HG03460 (cell line): ENCODE measurements around the gene TREM1.
"Not testable (repeated sequence)": the region's sequence is repeated elsewhere in the genome, so short reads cannot be mapped to it uniquely, and the experiment has no call there.

Experiments used
- ATAC-seq: cut with Tn5 transposase; IDR thresholded peaks from one replicate; pipeline ENCODE4 v1.9.1; 2021; ENCODE audit not compliant: unreplicated experiment

TREM1 gene

DNA sequence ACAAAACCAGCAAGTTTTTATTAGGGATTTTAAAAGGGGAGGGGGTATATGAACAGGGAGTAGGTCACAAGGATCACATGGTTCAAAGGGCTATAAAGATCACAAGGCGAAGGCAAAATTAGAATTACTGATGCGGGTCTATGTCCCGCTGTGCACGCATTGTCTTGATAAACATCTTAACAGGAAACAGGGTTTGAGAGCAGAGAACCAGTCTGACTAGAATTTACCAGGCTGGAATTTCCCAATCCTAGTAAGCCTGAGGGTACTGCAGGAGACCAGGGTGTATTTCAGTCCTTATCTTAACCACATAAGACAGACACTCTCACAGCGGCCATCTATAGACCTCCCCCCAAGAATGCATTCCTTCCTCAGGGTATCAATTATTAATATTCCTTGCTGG is 10.8 kb upstream of the TREM1 start:
- ATAC-seq = not testable (repeated sequence)

DNA sequence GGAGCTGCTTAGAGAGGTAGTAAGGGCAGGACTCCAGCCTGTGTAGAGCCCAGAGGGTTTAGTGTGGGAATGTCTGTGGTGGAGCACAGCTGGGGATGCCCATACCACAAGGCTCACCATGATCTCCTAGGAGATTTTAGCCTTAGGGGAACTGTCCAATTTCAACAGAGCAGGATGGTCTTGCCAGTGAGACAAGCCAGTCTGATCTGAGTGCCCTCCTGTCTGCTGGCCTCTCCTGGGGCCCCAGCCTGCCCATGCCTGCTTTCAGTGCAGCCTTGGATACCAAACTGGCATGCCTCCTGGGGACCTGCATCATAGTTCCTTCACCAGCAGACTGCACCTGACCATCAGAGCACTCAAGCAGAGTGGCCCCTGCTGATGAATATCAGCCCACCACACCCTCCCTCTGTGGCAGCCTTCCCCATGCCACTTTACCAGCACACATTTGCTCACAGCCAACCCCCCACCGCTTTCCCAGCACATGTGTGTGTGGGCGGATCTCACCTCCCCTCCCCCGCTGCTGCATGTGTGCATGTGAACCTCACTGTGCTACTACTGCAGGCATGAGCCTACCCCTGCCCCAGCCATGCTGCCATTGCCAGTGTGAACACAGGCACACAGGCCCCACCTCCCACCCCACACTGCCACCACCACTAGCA is 7.9 kb upstream of the TREM1 start:
- no peak for ATAC-seq

DNA sequence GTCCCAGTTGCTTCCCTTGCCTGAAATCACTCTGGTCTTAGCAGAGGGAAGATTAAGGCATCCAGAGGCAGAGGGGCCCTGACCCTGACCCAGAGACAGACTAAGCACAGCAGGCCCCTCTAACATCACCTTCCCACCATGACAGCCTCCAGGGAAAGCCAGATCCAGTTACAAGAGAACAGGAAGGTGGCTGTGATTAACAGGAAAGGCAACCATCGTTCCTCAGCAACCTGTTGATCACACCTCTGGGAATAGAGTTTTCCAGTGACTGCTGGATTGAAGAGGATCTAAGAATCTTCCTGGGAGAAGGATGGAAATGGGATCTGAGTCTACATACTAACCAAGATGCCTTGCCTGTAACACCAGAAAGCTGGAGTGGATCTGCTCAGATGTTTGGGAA is 5.2 kb upstream of the TREM1 start:
- no peak for ATAC-seq

DNA sequence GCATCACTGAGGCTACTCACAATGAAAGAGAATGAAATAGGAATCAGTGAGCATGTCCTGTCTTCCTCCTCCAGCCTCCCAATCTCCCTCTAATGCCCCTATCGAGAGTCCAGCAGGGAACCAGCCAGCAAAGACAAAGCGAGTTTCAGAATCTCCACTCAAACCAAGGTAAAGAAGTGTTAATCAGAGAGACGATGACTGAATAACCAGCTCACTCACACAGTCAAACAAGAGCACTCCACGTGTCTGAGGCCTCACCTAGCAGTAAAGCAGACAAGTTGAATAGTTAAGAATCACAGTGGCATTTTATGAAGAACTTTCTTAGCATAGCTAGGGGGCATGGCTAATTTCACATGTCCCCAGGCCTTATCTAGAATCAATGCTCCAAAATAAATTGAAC is 3.3 kb upstream of the TREM1 start:
- ATAC-seq = no peak

DNA sequence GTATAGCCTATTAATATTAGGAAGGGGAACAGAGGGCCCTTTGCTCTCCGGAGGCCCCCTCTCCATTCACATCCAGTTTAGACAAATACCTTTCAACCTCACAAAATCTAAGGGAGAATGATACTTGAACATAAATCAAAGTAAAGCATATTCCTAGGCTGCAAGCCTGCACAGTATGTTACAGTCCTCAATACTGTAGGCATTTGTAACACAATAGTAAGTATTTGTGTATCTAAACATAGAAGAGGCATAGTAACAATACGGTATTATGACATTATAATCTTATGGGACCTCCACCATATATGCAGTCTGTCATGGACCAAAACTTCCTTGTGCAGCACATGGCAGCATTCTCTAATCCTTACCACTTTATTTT is 2.3 kb upstream of the TREM1 start:
- ATAC-seq = no peak

DNA sequence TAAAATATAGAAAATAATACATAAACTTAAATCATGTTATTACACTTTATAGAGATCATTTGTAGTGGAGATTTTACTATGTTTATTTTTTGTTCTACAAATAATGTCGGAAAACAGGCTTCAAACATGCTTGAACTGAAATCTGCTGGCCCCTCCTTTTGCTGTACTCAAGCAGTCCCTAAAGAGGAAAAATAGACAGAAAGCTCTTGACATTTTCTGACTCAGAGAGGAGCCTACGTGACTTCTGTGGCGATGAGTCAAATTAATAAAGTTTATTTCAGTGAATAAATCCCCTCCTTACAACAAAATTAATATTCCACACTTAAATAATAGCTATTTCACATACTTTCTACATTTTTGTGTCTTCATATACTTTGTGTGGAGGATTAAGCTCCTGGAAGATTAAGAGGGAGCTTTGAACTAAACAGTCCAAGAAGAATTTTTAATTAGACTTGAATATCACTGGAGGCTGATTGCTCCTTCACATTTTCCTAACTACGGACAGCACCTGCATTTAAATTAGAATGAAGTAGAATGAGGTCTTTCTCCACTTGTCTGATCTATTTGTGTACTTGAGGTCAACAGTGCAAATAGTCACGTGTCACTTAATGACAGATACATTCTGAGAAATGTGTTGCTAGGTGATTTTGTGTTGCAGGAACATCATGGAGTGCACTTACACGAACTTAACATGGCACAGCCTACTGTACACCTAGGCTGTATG is 1.7 kb upstream of the TREM1 start:
- ATAC-seq = no peak

DNA sequence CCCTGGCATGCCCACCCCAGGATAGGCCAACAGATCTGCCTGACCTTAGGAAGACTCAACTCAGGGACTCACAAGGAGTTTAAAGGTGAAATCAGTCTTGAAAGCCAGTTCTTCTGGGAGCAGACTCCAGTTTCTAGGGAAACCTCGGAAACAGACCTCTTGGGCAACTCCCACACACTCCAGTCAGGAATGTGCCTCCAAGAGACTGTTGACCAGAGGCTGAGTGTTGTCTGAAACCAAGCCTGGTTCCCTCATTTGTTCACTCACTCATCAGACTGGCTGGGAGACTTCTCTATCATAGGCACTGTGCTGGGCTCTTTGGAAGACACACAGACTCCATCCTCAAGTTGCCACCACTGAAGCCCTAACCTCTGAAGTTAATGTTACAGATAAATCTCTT is 1.8 kb downstream of the TREM1 start:
- ATAC-seq = no peak

DNA sequence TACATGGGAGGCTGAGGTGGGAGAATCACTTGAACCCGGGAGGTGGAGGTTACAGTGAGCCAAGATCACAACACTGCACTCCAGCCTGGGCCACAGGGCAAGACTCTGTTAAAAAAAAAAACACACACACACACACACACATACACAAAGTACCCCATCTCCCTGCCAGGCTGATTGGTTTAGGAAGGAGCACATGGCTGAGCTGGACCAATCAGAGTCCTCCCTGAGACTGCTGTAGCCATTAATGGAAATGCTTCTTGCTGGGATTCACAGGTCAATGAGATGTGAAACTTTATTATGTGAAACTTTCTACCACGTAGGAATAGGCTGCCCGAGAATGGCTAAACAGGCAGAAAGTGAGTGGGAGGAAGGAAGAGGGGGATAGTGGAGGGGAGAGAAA is 2.9 kb downstream of the TREM1 start:
- ATAC-seq = no peak

DNA sequence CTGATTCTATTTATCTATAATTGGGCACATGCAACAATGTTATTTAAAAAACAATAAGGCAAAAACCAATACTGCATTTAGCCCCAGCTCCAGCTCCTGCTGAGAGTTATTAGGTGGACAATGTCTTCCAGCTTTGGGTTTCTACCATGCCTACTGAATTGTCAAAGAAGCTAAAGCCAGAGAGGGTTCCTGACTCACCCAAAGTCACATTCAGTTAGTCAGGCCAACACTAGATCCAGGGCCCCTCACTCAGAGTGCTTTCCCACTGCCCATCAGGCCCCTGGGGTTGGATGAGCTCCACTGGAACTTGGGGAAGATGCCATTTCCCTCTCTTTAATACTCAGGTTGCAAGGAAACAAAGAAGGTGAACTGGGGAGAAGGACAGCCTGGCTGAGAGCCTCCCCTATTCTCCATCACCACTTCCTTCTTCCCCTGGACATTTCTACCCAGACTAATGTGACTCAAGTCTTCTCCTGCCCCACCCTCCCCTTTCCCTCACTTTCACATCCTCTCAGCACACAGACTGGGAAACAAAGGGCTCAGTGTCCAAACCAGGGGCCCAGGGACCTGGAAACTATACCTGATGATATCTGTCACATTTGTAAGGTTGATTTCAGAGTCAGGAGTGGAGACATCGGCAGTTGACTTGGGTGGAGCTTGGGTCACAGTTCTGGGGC is 6.0 kb downstream of the TREM1 start:
- no peak for ATAC-seq

DNA sequence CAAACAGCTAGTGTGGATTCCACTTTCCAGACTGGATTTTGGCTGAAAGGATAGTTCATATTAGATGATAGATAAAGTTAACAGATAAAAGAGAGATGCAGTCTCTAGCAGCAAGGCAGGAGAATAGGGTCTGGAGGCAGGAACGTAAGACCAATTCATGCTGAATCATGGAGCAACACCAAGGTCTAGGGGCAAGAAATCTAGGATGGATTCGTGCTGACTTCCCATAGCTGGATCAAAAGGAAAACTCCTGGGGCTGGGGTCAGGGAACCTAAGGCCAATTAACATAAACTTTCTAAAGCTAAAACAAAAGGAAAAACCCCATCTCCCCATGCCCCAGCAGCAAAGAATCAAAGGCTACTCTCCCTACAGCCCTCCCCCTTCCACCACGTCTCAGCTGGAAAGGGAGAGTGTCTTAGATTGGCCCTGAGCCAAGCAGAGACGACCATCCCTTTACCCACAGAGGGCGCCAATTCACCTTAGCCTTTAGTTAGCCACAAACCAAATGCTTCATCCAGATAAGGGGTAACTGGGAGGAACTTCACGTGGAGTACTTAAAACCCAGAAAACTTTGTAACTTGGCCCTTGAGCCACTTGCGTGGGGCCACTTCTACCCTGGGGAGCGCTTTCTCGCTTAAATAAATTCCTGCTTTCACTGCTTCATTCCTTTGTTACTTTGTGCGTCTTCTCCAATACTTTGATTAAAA is 7.6 kb downstream of the TREM1 start:
- ATAC-seq = no peak

DNA sequence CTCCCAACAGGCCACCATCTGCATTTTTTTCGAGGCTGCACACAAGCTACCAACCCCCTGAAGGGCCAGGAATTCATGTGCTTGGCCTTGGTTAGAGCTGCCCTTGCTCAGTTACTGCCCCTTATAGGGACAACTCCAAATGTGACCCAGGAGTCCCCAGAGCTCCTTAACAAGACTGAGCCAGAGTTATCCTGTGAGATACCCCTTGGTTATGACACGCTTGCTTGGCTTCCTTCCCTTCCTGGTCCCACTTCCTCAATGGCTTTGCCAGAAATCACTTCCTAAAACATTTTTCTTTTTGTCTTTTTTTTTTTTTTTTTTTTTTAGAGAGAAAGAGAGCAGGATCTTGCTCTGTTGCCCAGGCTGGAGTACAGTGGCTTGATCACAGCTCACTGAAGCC is 8.9 kb downstream of the TREM1 start:
- ATAC-seq = no peak

DNA sequence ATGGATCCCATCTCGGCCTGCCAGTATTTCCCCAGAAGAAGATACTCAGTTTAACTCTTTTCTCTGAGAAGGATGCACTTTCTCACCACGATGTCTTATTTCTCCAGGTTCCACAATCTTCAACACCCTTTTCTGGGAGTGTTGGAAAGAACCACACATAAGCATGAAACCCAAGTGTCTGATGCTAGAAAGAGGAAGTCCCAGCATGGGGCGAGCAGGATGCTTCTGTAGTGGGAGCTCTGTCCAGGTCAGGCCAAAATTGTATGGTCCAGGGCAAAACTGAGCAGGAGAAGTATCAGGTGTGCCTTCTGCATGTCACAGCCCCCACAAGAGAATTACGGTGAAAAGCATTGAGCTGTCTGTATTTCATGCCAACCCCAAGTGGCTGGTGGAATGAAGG is 11.0 kb downstream of the TREM1 start:
- no peak for ATAC-seq

DNA sequence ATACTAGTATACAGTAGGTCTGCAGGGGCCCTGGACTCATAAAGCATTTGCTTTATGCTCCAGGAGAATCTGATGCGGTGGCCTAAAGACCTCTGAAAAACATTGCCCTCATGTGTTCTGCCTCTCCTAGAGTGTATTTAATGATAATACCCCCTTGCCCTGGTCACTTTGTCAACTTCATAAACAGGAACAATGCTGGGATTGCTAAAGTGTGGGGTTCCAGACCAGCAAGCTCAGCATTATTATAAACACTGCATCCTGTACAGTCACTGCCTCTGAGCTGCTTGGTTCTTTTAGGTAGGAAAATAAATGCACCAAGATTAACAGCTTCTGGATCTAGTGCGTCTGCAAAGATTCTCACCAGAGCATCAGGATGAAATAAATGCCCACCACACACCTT is 12.2 kb downstream of the TREM1 start:
- no peak for ATAC-seq

DNA sequence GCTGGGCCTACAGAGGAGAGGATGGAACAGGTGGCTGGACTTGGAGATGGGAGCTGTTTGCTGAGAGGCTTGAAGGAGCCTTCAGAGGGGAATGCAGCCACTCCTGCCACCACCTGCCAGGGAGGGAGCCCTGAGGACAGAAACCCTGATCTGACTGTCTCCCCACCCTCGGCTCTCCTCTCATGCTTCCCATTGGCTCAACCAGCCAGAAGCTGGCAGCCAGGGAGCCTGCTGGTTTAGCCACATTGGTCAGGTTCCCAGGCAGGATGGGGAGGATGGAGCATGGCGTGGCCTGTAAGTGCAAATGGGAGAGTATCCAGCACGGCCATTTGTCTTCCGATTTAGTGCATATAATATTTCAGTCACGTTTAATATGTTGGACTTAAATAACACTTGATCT is 12.8 kb downstream of the TREM1 start:
- no peak for ATAC-seq

DNA sequence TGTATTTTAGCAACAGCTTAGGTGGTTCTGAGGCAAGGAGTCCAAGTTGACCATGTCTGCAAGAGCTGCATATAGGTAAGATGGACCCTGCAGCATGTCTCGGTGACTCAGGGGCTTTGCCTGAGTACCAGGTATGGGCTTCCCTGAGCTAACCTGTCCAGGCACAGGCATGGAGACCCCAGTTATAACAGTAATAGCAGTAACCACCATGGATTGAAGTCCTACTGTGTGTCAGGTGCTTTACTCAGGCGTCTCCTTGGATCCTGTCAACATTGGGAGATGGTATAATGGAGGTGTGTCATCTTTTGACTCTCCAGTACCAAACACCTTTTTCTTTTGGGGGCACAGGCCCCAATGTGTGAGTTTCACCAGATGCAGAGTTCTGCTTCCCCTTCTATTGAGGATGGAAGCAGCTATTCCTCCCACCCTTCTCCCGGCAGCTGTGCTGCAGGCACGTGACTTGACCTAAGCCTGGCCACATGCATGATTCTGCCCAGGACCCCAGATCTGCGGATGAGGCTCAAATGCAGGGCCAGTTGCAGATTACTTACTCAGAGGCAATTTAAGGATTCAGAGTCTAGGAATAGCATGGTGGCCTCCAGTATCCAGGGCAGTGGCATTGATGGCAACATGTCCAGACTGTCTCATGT is 13.8 kb downstream of the TREM1 start:
- no peak for ATAC-seq

DNA sequence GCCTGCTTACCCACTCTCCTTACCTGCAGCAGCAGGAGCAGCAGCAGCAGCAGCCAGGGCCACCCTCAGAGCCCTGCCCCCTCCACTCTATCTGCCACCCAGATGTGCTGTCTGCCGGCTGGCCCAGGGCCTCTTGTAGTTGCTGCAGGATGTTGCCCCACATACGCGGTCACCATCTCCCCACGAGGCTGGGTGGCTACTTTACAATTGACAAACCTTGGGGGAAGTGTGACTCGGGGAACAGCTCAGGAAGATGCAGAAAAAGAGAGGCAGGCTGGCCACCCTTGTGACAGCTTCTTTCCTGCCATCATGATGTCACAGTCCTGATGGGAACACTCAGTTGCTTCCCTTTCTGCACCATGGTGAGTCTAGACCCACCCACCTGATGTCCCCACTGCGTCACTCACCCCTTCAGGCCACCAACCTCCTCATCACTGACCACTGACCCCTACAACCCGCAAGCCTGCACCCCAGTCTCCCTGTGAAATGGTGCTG is 14.5 kb downstream of the TREM1 start:
- no peak for ATAC-seq

DNA sequence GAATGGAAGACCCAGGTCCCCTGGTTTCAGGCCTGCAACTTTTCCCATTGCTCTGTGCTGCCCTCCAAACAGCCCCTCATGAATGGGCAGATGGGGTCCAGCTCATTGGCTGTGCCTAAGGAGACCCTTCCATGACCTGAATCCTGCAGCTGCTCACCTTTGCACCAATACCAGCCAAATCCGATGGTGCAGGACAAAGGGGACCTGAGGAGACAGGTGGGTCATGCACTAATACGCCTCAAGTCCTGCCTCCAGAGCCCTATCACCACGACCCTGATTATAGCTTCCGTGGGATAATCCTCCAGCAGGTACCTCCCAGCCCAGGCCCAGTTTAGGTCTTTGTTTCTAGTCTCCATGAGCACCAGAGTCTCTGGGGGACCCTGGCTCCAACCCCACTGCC is 16.8 kb downstream of the TREM1 start:
- no peak for ATAC-seq

DNA sequence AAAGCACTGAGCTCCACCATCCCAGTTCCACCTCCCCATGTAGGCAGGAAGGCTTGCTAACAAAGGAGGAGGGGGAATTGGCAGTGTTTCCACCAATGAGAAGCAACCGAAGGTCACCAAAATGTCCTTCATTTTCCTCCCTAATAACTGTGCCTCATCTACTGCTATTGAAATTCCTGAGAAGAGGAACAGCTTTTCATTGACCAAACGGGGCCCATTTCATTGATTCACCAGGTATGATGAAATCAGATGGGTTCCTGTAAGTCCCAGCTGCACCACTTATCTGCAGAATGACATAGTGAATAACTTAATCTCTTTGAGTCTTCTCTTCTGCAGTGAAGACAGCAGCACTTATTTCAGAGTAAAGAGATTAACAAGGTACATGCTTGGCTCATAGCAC is 17.3 kb downstream of the TREM1 start:
- no peak for ATAC-seq

DNA sequence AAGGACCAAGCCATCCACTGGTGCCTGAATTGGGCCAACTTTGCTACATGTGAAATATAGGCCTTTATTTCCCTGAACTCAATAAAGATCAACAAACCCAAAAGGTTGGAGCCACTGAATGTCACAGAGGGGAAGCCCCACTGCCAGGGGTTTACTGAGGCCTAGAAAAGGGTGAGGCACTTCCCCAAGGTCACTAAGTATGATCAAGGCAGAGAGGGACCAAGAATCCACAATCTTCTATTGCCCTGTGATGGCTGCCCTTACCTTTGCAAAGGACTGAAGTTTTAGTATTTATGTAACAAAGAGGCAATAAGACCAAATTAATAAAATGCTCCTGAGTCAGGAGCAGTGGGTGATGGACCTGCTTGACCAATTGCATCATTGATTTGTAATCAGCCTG is 18.0 kb downstream of the TREM1 start:
- no peak for ATAC-seq

DNA sequence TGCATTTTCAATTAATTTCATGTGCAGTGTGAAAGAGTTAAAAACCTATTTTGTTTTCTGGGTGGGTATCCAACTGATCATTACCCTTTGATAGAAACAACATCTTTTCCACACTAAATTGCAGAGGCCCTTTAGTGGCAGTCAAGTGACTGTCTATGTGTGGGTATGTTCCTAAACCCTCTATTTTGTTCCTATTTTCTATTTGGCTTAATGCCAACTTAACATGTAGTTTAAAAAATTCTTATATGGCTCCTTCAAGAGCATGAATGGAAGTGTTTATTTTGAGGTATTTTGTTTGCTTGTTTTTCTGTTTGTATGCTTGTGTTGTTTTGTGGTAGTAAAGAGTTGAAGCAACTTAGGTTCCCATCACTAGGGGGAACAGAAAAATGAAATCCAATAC is 19.9 kb downstream of the TREM1 start:
- ATAC-seq = no peak

DNA sequence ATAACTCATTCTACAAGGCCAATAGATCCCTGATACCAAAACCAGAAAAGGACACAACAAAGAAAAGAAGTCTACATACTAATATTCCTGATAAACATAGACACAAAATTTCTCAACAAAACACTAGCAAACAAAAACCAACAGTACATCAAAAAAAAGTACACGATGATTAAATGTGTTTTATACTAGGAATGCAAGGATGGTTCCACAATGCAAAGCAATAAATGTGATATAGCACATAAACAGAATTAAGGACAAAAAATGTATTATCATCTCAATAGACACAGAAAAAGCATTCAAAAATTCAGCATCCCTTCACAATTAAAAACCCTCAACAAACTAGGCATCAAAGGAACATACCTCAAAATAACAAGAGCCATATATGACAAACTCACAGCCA is 23.2 kb downstream of the TREM1 start:
- no peak for ATAC-seq
